ENCODE data around the gene CWC22.

The CWC22 gene

DNA sequence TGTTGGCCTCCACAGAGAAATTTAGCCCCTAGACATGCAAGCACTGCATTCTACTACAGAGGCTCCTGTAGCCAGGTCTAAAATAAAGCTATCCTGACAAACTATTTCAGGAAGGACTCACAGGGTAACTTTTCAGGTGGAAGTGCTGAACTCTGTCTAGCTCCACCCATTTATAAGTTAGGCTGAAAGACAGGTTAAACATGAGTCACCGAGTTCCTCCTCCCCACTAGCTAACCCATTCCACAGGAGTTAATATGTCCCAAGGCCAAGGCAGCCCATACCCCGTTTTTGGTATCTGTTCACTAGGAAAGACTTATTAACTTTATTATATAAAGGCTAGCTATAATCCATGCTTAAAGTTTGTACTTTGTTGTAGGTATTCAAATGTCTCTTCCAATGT lies 3.5 kb downstream of the CWC22 start:
- no peak overlapping the region for H4K8ac ChIP-seq (ENCODE audit: low read depth, low read length)
- no peak overlapping the region for H3K23ac ChIP-seq (ENCODE audit: low read depth, low read length, poor library complexity)
- no peak overlapping the region for H3K4me3 ChIP-seq (ENCODE audit: low read length in 2 of 2)
- H2AFZ ChIP-seq (ENCODE audit: low read length): no peak overlapping the region
- H3K4ac ChIP-seq (ENCODE audit: low read length): no peak overlapping the region
- H2BK12ac ChIP-seq (ENCODE audit: low read length): no peak overlapping the region
- no peak overlapping the region for H3K4me2 ChIP-seq (ENCODE audit: insufficient read depth, low read length, poor library complexity, severe bottlenecking)
- no peak overlapping the region for H2BK120ac ChIP-seq (ENCODE audit: low read depth, low read length)
- no peaks in the 10 kb centered on the region for H3K27me3 ChIP-seq (ENCODE audit: control insufficient read depth in 3 of 3, insufficient read depth in 3 of 3, low read depth in 1 of 3, low read length in 3 of 3)
- H3K14ac ChIP-seq (ENCODE audit: low read length): no peak overlapping the region
- no peak overlapping the region for H3K18ac ChIP-seq (ENCODE audit: low read length)
- peaks cover 3 to 6% of the 10 kb centered on the region in 2 donors for H3K4me1 ChIP-seq (ENCODE audit: control insufficient read depth in 2 of 2, insufficient read depth in 1 of 2, low read depth in 1 of 2, low read length in 2 of 2)
- H3K36me3 ChIP-seq (replicated peaks in 1 of 2; ENCODE audit: control insufficient read depth in 2 of 2, insufficient read depth in 2 of 2, low read length in 2 of 2): peaks cover 3 to 23% of the 10 kb centered on the region in 2 donors
- H2BK15ac ChIP-seq (ENCODE audit: low read length): no peak overlapping the region
- no peak overlapping the region for H3K27ac ChIP-seq (replicated peaks; ENCODE audit: low read length)
- H2BK5ac ChIP-seq (ENCODE audit: low read length): no peak overlapping the region
- no peak overlapping the region for H4K91ac ChIP-seq (ENCODE audit: low read depth, low read length, poor library complexity)
- no peak overlapping the region for H2AK5ac ChIP-seq (ENCODE audit: low read depth, low read length)
- no peak for DNase-seq (ENCODE audit: low spot score)
- H3K9me3 ChIP-seq (replicated peaks in 1 of 2; ENCODE audit: control insufficient read depth in 2 of 2, insufficient read depth in 1 of 2, low read depth in 1 of 2, low read length in 2 of 2): no peaks in the 10 kb centered on the region
- WGBS, 2 donors (ENCODE audit: extremely low coverage in 2 of 2, insufficient read length in 2 of 2, insufficient replicate concordance in 1 of 2): no CpG with 5 or more reads among the region's 2 CpGs
- H3K9ac ChIP-seq (ENCODE audit: low read depth, low read length, poor library complexity): no peak overlapping the region
- H3K79me1 ChIP-seq (ENCODE audit: low read depth, low read length): peaks cover 2% of the 10 kb centered on the region

DNA sequence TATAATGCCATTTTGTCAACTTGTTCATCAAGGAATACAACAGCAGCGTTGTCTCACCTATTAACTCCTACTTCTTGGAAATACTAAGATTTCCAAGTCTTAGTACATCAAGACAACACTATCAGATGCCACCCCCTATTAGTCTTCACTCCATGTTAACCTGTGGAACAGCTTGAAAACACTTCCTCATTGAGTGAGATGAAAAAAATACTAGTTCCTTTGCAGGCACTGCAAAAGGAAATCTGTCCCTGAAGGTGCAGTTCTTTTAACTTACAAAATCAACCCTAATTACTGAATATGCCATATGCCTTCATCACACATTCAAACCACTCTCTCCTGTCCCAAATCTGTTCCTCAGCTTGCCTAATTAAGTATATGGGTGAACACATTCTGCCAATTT lies 4.0 kb downstream of the CWC22 start:
- Histone ChIP-seq H2BK120ac (ENCODE audit: low read depth, low read length) (no peak overlapping the region), H3K27me3 (ENCODE audit: control insufficient read depth in 3 of 3, insufficient read depth in 3 of 3, low read depth in 1 of 3, low read length in 3 of 3) (no peaks in the 10 kb centered on the region), H3K23ac (ENCODE audit: low read depth, low read length, poor library complexity) (no peak overlapping the region), H3K9me3 (replicated peaks in 1 of 2; ENCODE audit: control insufficient read depth in 2 of 2, insufficient read depth in 1 of 2, low read depth in 1 of 2, low read length in 2 of 2) (no peaks in the 10 kb centered on the region), H2BK12ac (ENCODE audit: low read length) (no peak overlapping the region), H3K36me3 (replicated peaks in 1 of 2; ENCODE audit: control insufficient read depth in 2 of 2, insufficient read depth in 2 of 2, low read length in 2 of 2) (peaks cover 3 to 23% of the 10 kb centered on the region in 2 donors), H3K4ac (ENCODE audit: low read length) (no peak overlapping the region), H4K8ac (ENCODE audit: low read depth, low read length) (no peak overlapping the region), H2BK5ac (ENCODE audit: low read length) (no peak overlapping the region), H3K14ac (ENCODE audit: low read length) (no peak overlapping the region), H3K79me1 (ENCODE audit: low read depth, low read length) (peaks cover 2% of the 10 kb centered on the region), H3K27ac (replicated peaks; ENCODE audit: low read length) (no peak overlapping the region), H2AFZ (ENCODE audit: low read length) (no peak overlapping the region), H2BK15ac (ENCODE audit: low read length) (no peak overlapping the region), H4K91ac (ENCODE audit: low read depth, low read length, poor library complexity) (no peak overlapping the region), H3K9ac (ENCODE audit: low read depth, low read length, poor library complexity) (no peak overlapping the region), H2AK5ac (ENCODE audit: low read depth, low read length) (no peak overlapping the region), H3K4me1 (ENCODE audit: control insufficient read depth in 2 of 2, insufficient read depth in 1 of 2, low read depth in 1 of 2, low read length in 2 of 2) (peaks cover 3 to 6% of the 10 kb centered on the region in 2 donors), H3K4me3 (ENCODE audit: low read length in 2 of 2) (no peak overlapping the region), H3K18ac (ENCODE audit: low read length) (no peak overlapping the region), H3K4me2 (ENCODE audit: insufficient read depth, low read length, poor library complexity, severe bottlenecking) (no peak overlapping the region)
- no CpG with 5 or more reads among the region's 1 CpG for WGBS, 2 donors (ENCODE audit: extremely low coverage in 2 of 2, insufficient read length in 2 of 2, insufficient replicate concordance in 1 of 2)
- DNase-seq (ENCODE audit: low spot score): no peak

DNA sequence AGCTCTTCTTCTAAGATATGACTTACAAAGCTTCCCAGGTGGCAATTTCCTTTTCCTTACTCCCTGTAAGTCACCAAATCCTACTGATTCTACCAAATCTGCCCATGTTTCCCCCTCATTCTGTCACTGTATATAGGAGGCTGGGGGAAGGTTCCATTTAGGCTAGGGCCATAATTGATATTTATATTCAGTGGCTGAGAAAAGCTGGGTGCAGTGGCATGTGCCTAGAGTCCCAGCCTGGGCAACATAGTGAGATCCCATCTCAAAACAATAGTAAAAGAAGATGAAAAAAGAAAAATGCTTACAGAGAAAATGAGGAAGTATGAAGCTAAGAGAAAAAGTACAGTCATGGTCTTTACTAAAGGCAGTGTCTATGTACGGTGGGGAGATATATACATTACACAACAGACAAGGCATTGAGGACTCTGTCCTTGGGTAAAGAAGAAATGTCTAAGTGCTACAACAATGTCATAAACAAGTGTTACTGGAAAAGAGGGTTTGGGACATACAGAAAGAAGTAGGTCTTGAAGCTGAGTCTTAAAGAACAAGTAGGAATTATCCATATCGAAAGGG lies 4.8 kb downstream of the CWC22 start:
- H2BK120ac ChIP-seq (ENCODE audit: low read depth, low read length): no peak overlapping the region
- peaks cover 3 to 23% of the 10 kb centered on the region in 2 donors for H3K36me3 ChIP-seq (replicated peaks in 1 of 2; ENCODE audit: control insufficient read depth in 2 of 2, insufficient read depth in 2 of 2, low read length in 2 of 2)
- no peak overlapping the region for H2BK5ac ChIP-seq (ENCODE audit: low read length)
- peaks cover 3% of the 10 kb centered on the region in 2 donors for H3K4me1 ChIP-seq (ENCODE audit: control insufficient read depth in 2 of 2, insufficient read depth in 1 of 2, low read depth in 1 of 2, low read length in 2 of 2)
- H3K79me1 ChIP-seq (ENCODE audit: low read depth, low read length): peaks cover 2% of the 10 kb centered on the region
- no peak overlapping the region for H3K27ac ChIP-seq (replicated peaks; ENCODE audit: low read length)
- no peak overlapping the region for H3K23ac ChIP-seq (ENCODE audit: low read depth, low read length, poor library complexity)
- H3K4me2 ChIP-seq (ENCODE audit: insufficient read depth, low read length, poor library complexity, severe bottlenecking): no peak overlapping the region
- no peak overlapping the region for H2AFZ ChIP-seq (ENCODE audit: low read length)
- H4K8ac ChIP-seq (ENCODE audit: low read depth, low read length): no peak overlapping the region
- H4K91ac ChIP-seq (ENCODE audit: low read depth, low read length, poor library complexity): no peak overlapping the region
- H3K4me3 ChIP-seq (ENCODE audit: low read length in 2 of 2): no peak overlapping the region
- no peaks in the 10 kb centered on the region for H3K27me3 ChIP-seq (ENCODE audit: control insufficient read depth in 3 of 3, insufficient read depth in 3 of 3, low read depth in 1 of 3, low read length in 3 of 3)
- H3K18ac ChIP-seq (ENCODE audit: low read length): no peak overlapping the region
- H3K4ac ChIP-seq (ENCODE audit: low read length): no peak overlapping the region
- DNase-seq (ENCODE audit: low spot score): no peak
- no peak overlapping the region for H2BK15ac ChIP-seq (ENCODE audit: low read length)
- H2BK12ac ChIP-seq (ENCODE audit: low read length): no peak overlapping the region
- no peaks in the 10 kb centered on the region for H3K9me3 ChIP-seq (replicated peaks in 1 of 2; ENCODE audit: control insufficient read depth in 2 of 2, insufficient read depth in 1 of 2, low read depth in 1 of 2, low read length in 2 of 2)
- WGBS, 2 donors (ENCODE audit: extremely low coverage in 2 of 2, insufficient read length in 2 of 2, insufficient replicate concordance in 1 of 2): no CpG with 5 or more reads among the region's 2 CpGs
- no peak overlapping the region for H3K9ac ChIP-seq (ENCODE audit: low read depth, low read length, poor library complexity)
- no peak overlapping the region for H2AK5ac ChIP-seq (ENCODE audit: low read depth, low read length)
- H3K14ac ChIP-seq (ENCODE audit: low read length): no peak overlapping the region

DNA sequence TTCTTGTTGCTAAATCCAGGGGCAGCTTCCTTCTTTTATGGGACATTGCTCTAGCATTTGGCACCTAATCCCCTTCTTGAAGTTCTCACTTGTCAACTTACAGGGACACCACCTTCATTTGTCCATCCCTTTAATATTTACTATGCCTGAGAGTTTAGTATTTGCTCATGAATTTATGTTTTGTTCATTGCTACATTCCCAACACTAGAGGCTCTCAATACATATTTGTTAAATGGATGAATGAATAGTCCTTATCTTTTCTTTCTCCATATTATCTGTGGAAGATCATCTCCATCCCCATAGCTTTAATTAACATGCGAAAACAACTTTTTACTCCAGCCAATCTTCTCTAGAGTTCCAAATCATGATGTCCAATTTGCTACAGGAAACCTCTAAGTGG lies 5.4 kb downstream of the CWC22 start:
- peaks cover 3 to 23% of the 10 kb centered on the region in 2 donors for H3K36me3 ChIP-seq (replicated peaks in 1 of 2; ENCODE audit: control insufficient read depth in 2 of 2, insufficient read depth in 2 of 2, low read length in 2 of 2)

More for the DNA sequence above, 5.4 kb downstream of the CWC22 start:
- no CpG with 5 or more reads among the region's 1 CpG for WGBS, 2 donors (ENCODE audit: extremely low coverage in 2 of 2, insufficient read length in 2 of 2, insufficient replicate concordance in 1 of 2)
- H3K9ac ChIP-seq (ENCODE audit: low read depth, low read length, poor library complexity): no peak overlapping the region
- no peak overlapping the region for H2BK5ac ChIP-seq (ENCODE audit: low read length)
- no peak overlapping the region for H2BK12ac ChIP-seq (ENCODE audit: low read length)
- no peak overlapping the region for H3K18ac ChIP-seq (ENCODE audit: low read length)
- H2BK15ac ChIP-seq (ENCODE audit: low read length): no peak overlapping the region
- H3K23ac ChIP-seq (ENCODE audit: low read depth, low read length, poor library complexity): no peak overlapping the region
- H3K27ac ChIP-seq (replicated peaks; ENCODE audit: low read length): no peak overlapping the region
- no peak overlapping the region for H3K4ac ChIP-seq (ENCODE audit: low read length)
- no peak overlapping the region for H3K14ac ChIP-seq (ENCODE audit: low read length)
- H3K4me3 ChIP-seq (ENCODE audit: low read length in 2 of 2): no peak overlapping the region
- no peak for DNase-seq (ENCODE audit: low spot score)
- H2AK5ac ChIP-seq (ENCODE audit: low read depth, low read length): no peak overlapping the region
- H3K27me3 ChIP-seq (ENCODE audit: control insufficient read depth in 3 of 3, insufficient read depth in 3 of 3, low read depth in 1 of 3, low read length in 3 of 3): no peaks in the 10 kb centered on the region
- H4K91ac ChIP-seq (ENCODE audit: low read depth, low read length, poor library complexity): no peak overlapping the region
- H4K8ac ChIP-seq (ENCODE audit: low read depth, low read length): no peak overlapping the region
- H2BK120ac ChIP-seq (ENCODE audit: low read depth, low read length): no peak overlapping the region
- peaks cover 2% of the 10 kb centered on the region for H3K79me1 ChIP-seq (ENCODE audit: low read depth, low read length)
- peaks cover 3% of the 10 kb centered on the region in 2 donors for H3K4me1 ChIP-seq (ENCODE audit: control insufficient read depth in 2 of 2, insufficient read depth in 1 of 2, low read depth in 1 of 2, low read length in 2 of 2)
- H2AFZ ChIP-seq (ENCODE audit: low read length): no peak overlapping the region
- no peaks in the 10 kb centered on the region for H3K9me3 ChIP-seq (replicated peaks in 1 of 2; ENCODE audit: control insufficient read depth in 2 of 2, insufficient read depth in 1 of 2, low read depth in 1 of 2, low read length in 2 of 2)
- no peak overlapping the region for H3K4me2 ChIP-seq (ENCODE audit: insufficient read depth, low read length, poor library complexity, severe bottlenecking)

Data from neuronal stem cell (in vitro differentiated cells).